Effector memory CD4-positive, alpha-beta T cell (primary cell): ENCODE data around the gene TMEM187.

Experiments
- DNase-seq, 3 donors: peaks; one replicate each; pipeline ENCODE4 v3.0.0-alpha.2; 2020
- H3K27ac ChIP-seq: 2 replicates; pipeline ENCODE4 v1.7.0; 2013; ENCODE audit warnings: mild to moderate bottlenecking, low read length, moderate library complexity; ENCODE audit not compliant: insufficient read depth, poor library complexity, severe bottlenecking
- H3K27me3 ChIP-seq: replicated peaks from 2 replicates; pipeline ENCODE4 v1.7.0; 2013; ENCODE audit warnings: mild to moderate bottlenecking, low read length; ENCODE audit not compliant: insufficient read depth, control insufficient read depth, poor library complexity, severe bottlenecking
- H3K36me3 ChIP-seq: 2 replicates; pipeline ENCODE4 v1.7.0; 2013; ENCODE audit warnings: mild to moderate bottlenecking, low read length, moderate library complexity; ENCODE audit not compliant: control insufficient read depth, insufficient read depth
- H3K4me1 ChIP-seq: 2 replicates; pipeline ENCODE4 v1.7.0; 2013; ENCODE audit warnings: low read length, mild to moderate bottlenecking; ENCODE audit not compliant: control insufficient read depth, insufficient read depth, poor library complexity, severe bottlenecking
- H3K4me3 ChIP-seq: 2 replicates; pipeline ENCODE4 v1.7.0; 2013; ENCODE audit warnings: low read length, low read depth, mild to moderate bottlenecking; ENCODE audit not compliant: insufficient read depth, poor library complexity, severe bottlenecking
- H3K9me3 ChIP-seq: 2 replicates; pipeline ENCODE4 v1.7.0; 2013; ENCODE audit warnings: mild to moderate bottlenecking, low read length, moderate library complexity; ENCODE audit not compliant: control insufficient read depth

TMEM187 gene

GRCh38 chrX:153934762-153935325 lies 37.7 kb upstream of the TMEM187 start, which contains the start of gene NAA10:
TSS of gene NAA10 (minus strand) at chrX:153935037. CDS start at chrX:153934904, 133 bp downstream.
- Histone ChIP-seq H3K36me3 (peaks cover 8% of the 10 kb centered on the region), H3K4me1 (peaks cover 2% of the 10 kb centered on the region), H3K27ac (peak within 1 kb of the TSS; percentile 14), H3K27me3 (no peaks in the 10 kb centered on the region), H3K9me3 (no peaks in the 10 kb centered on the region), H3K4me3 (peak within 1 kb of the TSS; percentile 40)
- peak; percentile 32 to 55 (median 53) for DNase-seq

- Histone ChIP-seq H3K36me3 (peaks cover 8% of the 10 kb centered on the region), H3K4me1 (peaks cover 2% of the 10 kb centered on the region), H3K4me3 (no peak overlapping the region), H3K9me3 (no peaks in the 10 kb centered on the region), H3K27me3 (no peaks in the 10 kb centered on the region), H3K27ac (no peak overlapping the region)
- no peak for DNase-seq
Measured at GRCh38 chrX:153935326-153935851, 37.2 kb upstream of the TMEM187 start.

GRCh38 chrX:153937056-153937455 lies 35.5 kb upstream of the TMEM187 start:
- no peak for DNase-seq
- Histone ChIP-seq H3K36me3 (peaks cover 5% of the 10 kb centered on the region), H3K27ac (no peak overlapping the region), H3K4me1 (peaks cover 2% of the 10 kb centered on the region), H3K27me3 (no peaks in the 10 kb centered on the region), H3K4me3 (no peak overlapping the region), H3K9me3 (no peaks in the 10 kb centered on the region)

GRCh38 chrX:153938226-153938786 lies 34.2 kb upstream of the TMEM187 start:
- H3K9me3 ChIP-seq, result no peaks in the 10 kb centered on the region
- no peaks in the 10 kb centered on the region for H3K27me3 ChIP-seq
- H3K4me3 ChIP-seq, result no peak overlapping the region
- H3K27ac ChIP-seq, result no peak overlapping the region
- no peaks in the 10 kb centered on the region for H3K36me3 ChIP-seq
- no peak for DNase-seq
- H3K4me1 ChIP-seq, result peaks cover 2% of the 10 kb centered on the region

- no peak for DNase-seq
- H3K9me3 ChIP-seq, result no peaks in the 10 kb centered on the region
- H3K27ac ChIP-seq, result no peak overlapping the region
- no peaks in the 10 kb centered on the region for H3K36me3 ChIP-seq
- H3K4me3 ChIP-seq, result no peak overlapping the region
- peaks cover 10% of the 10 kb centered on the region for H3K4me1 ChIP-seq
- no peaks in the 10 kb centered on the region for H3K27me3 ChIP-seq
Measured at GRCh38 chrX:153939573-153939972, 33.0 kb upstream of the TMEM187 start.

GRCh38 chrX:153941336-153942252 lies 31.0 kb upstream of the TMEM187 start:
- H3K4me3 ChIP-seq, result no peak overlapping the region
- no peaks in the 10 kb centered on the region for H3K27me3 ChIP-seq
- H3K9me3 ChIP-seq, result no peaks in the 10 kb centered on the region
- no peak for DNase-seq
- H3K36me3 ChIP-seq, result no peaks in the 10 kb centered on the region
- H3K4me1 ChIP-seq, result peaks cover 12% of the 10 kb centered on the region
- no peak overlapping the region for H3K27ac ChIP-seq

GRCh38 chrX:153944140-153944799 lies 28.3 kb upstream of the TMEM187 start, which contains the start of gene RENBP:
TSS of gene RENBP (minus strand) at chrX:153944643. CDS start at chrX:153944610, 33 bp downstream.
- Histone ChIP-seq H3K4me1 (peaks cover 16% of the 10 kb centered on the region), H3K27ac (peak within 1 kb of the TSS; percentile 28)

GRCh38 chrX:153944800-153945150 lies 27.8 kb upstream of the TMEM187 start:
- DNase-seq, result no peak
- Histone ChIP-seq H3K4me1 (peaks cover 16% of the 10 kb centered on the region), H3K27ac (no peak overlapping the region), H3K9me3 (no peaks in the 10 kb centered on the region), H3K27me3 (no peaks in the 10 kb centered on the region), H3K4me3 (peak overlapping the region; percentile 23), H3K36me3 (peaks cover 5% of the 10 kb centered on the region)

More at GRCh38 chrX:153944140-153944799, 28.3 kb upstream of the TMEM187 start, which contains the start of gene RENBP:
- Histone ChIP-seq H3K27me3 (no peaks in the 10 kb centered on the region), H3K4me3 (peak within 1 kb of the TSS; percentile 23), H3K36me3 (peaks cover 4% of the 10 kb centered on the region), H3K9me3 (no peaks in the 10 kb centered on the region)
- no peak for DNase-seq

GRCh38 chrX:153945956-153946943 lies 26.3 kb upstream of the TMEM187 start:
- no peak for DNase-seq
- H3K4me3 ChIP-seq, result no peak overlapping the region
- no peaks in the 10 kb centered on the region for H3K9me3 ChIP-seq
- peaks cover 20% of the 10 kb centered on the region for H3K36me3 ChIP-seq
- H3K27ac ChIP-seq, result no peak overlapping the region
- H3K27me3 ChIP-seq, result no peaks in the 10 kb centered on the region
- H3K4me1 ChIP-seq, result peaks cover 16% of the 10 kb centered on the region
